Measurements from ENCODE around the gene PTCRA.
"Not testable (repeated sequence)": the region's sequence is repeated elsewhere in the genome, so short reads cannot be mapped to it uniquely, and the experiment has no call there.

The PTCRA gene

DNA sequence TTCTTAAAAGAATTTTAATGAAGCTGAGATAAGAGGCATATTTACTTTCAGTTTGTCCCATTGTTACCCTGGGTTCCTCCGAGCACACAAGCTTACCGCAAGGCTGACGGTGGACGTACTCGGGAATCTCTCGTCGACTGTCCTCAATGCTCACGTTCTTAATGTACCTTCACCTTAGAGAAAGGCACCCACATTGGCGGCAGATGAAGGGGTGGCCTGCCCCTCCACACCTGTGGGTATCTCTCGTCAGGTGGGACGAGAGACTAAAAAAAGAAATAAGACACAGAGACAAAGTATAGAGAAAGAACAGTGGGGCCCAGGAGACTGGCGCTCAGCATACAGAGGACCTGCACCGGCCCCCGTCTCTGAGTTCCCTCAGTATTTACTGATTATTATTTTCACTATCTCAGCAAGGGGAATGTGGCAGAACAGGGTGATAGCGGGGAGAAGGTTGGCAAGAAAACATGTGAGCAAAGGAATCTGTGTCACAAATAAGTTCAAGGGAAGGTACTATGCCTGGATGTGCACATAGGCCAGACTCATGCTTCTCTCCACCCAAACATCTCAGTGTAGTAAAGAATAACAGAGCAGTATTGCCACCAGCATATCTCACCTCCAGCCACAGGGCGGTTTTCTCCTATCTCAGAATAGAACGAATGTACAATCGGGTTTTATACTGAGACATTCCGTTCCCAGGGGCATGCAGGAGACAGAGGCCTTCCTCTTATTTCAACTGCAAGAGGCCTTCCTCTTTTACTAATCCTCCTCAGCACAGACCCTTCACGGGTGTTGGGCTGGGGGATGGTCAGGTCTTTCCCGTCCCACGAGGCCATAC, 13.2 kb upstream of the PTCRA start:
- not testable (repeated sequence) for DNase-seq (ENCODE audit: low spot score)

- DNase-seq (ENCODE audit: low spot score) = no peak
These were observed 11.4 kb upstream of the PTCRA start for GRCh38 chr6:42904467-42904866.

DNA sequence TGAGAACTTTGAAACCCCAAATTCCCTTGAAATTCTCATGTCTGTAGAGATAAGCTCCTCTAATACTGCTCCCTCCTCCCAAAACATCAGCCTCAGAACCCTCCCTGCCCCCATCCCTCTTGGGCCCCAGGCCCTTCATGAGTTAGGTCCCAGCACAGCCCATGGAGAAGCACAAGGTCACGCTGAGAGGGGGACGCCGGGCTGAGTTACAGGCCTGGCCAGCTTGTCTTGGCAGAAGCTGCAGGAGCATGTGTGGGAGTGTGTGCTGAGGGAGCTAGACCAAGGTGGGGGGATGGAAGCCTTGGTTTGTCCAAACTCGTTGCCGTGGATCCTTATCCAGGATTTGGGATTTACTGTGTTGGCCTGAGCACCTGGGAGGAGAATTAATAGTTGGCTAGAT, 8.5 kb upstream of the PTCRA start:
- no peak for DNase-seq (ENCODE audit: low spot score)

DNA sequence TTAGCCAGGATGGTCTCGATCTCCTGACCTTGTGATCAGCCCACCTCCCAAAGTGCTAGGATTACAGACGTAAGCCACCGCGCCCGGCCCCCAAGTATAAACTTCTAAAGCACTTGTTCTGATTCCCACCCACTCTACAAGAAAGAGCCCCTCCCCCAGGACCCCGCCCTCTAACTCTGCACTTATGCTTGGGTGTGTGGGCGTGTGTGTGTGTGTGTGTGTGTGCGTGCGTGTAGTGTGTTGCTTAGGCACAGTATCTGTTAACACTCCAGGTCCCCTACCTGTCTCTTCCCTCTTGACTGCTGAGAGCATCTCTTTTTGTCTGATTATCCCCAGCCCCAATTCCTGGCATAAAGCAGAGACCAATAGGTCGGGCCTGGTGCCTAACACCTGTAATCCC, 6.0 kb upstream of the PTCRA start:
- no peak for DNase-seq (ENCODE audit: low spot score)

GRCh38 chr6:42911171-42912021, 4.5 kb upstream of the PTCRA start:
- no peak for DNase-seq (ENCODE audit: low spot score)

- no peak for DNase-seq (ENCODE audit: low spot score)
These were observed 1.3 kb upstream of the PTCRA start for GRCh38 chr6:42914546-42914945.

GRCh38 chr6:42916288-42916687, 435 bp downstream of the PTCRA start:
- no peak for DNase-seq (ENCODE audit: low spot score)

GRCh38 chr6:42921801-42922200, 5.9 kb downstream of the PTCRA start:
- no peak for DNase-seq (ENCODE audit: low spot score)

DNA sequence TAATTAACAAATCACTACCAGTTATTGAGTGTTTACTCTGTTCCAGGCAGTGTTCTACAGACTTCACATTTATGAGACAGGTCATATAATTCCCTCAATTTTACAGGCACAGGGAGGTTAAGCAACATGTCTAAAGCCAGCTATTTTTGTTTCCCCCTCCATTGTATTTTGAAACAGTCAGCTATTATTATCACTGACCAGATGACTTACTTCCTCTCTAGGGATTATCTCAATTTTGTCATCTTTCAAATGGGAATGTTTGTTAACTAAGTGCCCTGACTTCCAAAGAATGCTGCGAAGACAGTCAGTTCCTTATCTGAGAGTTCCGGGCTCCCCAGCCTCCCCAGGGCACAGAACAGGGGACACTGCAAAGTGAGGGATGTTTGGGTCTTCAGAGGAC, 7.8 kb downstream of the PTCRA start:
- no peak for DNase-seq (ENCODE audit: low spot score)

- DNase-seq (ENCODE audit: low spot score) = no peak
These were observed 9.5 kb downstream of the PTCRA start for GRCh38 chr6:42925248-42925857.

DNA sequence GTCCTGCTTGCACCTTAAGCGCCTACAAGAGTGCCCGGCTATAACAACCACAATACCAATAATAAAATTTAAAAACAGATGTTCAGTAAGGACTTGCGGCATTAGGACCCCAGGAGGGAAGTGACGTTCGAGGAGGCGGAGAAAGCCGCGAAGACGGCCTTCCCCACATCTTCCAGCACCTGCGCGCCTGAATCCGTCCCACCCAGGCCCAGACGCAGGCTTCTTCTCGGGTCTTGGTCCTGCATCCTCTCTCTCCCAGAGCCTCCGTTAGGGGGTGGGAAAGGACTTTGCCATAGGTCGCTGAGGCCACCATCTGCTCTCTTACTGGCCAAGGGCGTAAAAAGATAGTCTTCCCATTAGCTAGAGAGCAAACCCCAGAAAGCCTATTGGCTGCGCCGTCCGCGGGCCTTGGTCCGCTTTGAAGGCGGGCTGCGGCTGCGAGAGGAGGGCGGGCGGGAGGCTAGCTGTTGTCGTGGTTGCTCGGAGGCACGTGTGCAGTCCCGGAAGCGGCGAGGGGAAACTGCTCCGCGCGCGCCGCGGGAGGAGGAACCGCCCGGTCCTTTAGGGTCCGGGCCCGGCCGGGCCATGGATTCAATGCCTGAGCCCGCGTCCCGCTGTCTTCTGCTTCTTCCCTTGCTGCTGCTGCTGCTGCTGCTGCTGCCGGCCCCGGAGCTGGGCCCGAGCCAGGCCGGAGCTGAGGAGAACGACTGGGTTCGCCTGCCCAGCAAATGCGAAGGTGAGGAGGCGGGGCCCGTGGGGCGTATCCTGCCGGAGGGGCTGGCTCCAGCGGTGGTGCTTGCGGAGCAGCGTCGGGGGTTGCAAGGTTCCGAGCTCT, 13.3 kb downstream of the PTCRA start, which contains the start of gene CNPY3:
TSS of gene CNPY3 (plus strand) at position 495 of the 835 bp plus-strand sequence. CDS start at position 586, 91 bp downstream.
- peak; percentile 93 for DNase-seq (ENCODE audit: low spot score)

DNA sequence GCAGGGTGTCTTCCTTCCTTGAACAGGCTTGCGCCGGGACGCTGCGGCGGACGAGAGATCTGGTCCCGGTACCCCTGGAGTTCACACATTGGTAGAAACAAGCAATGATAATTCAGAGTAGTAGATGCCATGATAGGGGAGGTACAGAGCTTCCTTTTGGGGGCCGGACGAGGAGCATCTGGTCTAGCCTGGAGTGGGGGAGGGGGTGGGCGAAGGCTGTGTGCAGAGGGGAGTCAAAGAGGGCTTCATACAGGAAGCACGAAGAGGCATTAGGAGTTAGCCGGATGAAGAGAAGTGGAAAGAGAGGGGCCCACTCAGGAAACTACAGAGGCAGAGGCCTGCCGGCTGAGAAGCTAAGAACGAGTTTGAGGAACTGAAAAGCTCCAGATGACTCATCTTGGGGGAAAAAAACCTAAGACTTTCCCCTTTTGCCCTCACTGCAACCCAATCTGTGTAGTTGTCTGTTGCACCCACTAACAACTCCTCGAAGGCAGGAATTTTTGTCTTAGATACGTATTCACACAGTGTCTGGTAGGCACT, 14.0 kb downstream of the PTCRA start:
- DNase-seq (ENCODE audit: low spot score) = no peak

- DNase-seq (ENCODE audit: low spot score) = no peak
These were observed 16.6 kb downstream of the PTCRA start for GRCh38 chr6:42932412-42932811.

- DNase-seq (ENCODE audit: low spot score) = no peak
These were observed 17.4 kb downstream of the PTCRA start for GRCh38 chr6:42933205-42933604.

DNA sequence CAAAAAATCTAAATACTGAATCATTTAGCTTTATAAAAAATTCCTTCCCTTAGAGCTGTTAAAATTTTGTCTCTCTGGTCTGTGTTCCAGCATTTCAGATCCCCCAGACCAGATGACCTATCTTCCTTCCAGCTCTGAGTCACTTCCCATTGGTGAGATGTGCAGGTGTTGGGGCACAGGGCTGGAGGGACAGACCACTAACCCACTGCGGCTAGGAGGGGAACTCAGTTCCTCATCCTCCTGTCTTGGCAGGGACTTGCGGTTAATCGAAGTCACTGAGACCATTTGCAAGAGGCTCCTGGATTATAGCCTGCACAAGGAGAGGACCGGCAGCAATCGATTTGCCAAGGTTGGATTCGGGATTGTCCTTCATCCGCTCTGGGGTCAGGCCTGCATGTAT, 19.5 kb downstream of the PTCRA start:
- DNase-seq (ENCODE audit: low spot score) = no peak

DNA sequence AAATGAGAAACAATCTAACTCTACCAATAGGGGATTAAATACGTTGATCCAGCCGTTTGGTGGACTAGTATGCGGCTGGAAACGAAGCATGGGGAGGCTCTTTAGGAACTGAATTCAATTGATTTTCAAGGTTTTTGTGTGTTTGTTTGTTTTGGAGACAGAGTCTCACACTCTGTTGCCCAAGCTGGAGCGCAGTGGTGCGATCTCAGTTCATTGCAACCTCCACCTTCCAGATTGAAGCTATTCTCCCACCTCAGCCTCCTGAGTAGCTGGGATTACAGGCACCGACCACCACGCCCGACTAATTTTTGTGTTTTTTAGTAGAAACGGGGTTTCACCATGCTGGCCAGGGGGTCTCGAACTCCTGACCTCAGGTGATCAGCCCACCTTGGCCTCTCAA, 20.5 kb downstream of the PTCRA start:
- DNase-seq (ENCODE audit: low spot score) = no peak

DNA sequence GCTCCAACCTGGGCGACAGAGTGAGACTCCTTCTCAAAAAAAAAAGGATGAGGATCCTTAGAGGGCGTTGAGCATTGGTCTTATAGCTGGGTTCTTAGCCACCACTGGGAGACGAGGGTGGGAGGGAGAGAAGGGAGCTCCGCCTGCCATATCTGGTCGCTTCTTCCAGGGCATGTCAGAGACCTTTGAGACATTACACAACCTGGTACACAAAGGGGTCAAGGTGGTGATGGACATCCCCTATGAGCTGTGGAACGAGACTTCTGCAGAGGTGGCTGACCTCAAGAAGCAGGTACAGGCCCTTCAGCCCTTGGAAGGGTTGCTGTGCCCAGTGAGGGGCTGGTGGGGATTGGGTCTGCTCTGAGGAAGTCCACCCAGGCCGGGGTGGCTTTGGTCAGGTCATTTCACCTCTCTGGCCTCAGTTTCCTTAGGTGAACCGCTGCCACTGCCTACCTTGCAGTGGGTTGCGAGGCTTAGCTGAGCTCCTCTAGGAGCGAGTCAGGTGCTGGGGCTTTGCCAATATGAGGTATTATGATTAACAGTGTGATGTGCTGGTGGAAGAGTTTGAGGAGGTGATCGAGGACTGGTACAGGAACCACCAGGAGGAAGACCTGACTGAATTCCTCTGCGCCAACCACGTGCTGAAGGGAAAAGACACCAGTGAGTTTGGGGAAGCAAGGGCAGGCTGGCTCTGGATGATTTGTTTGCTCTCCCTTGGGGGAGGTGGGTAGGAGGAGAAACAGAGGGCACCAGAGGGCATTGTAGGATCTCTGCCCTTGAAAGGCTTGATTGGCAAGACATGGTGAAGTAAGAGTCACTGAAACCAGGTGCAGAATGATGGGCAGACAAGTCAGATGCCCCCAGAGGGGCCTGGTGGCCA, 21.9 kb downstream of the PTCRA start:
- DNase-seq (ENCODE audit: low spot score) = no peak

GRCh38 chr6:42938428-42938796, 22.6 kb downstream of the PTCRA start:
- DNase-seq (ENCODE audit: low spot score) = no peak

GRCh38 chr6:42938987-42939809, 23.3 kb downstream of the PTCRA start:
- no peak for DNase-seq (ENCODE audit: low spot score)

DNA sequence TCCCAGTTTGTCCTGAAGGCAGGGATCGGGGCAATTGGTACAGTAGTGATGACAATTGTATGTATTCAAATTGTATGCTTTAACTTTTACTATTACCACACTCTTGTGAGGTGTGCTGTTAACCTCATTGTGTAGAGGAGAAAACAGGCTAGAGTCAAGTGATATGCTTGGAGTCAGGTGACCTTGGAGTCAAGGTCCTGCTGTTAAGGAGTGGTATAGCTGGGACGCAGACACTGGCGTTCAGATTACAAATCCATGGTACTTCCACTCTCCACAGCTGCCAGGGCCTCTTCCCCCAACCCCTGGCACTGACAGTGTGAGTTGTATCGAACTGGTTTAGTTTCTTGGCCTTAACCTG, 23.9 kb downstream of the PTCRA start:
- DNase-seq (ENCODE audit: low spot score) = no peak
